Measurements from ENCODE around the gene PRRX1.

PRRX1 gene

DNA sequence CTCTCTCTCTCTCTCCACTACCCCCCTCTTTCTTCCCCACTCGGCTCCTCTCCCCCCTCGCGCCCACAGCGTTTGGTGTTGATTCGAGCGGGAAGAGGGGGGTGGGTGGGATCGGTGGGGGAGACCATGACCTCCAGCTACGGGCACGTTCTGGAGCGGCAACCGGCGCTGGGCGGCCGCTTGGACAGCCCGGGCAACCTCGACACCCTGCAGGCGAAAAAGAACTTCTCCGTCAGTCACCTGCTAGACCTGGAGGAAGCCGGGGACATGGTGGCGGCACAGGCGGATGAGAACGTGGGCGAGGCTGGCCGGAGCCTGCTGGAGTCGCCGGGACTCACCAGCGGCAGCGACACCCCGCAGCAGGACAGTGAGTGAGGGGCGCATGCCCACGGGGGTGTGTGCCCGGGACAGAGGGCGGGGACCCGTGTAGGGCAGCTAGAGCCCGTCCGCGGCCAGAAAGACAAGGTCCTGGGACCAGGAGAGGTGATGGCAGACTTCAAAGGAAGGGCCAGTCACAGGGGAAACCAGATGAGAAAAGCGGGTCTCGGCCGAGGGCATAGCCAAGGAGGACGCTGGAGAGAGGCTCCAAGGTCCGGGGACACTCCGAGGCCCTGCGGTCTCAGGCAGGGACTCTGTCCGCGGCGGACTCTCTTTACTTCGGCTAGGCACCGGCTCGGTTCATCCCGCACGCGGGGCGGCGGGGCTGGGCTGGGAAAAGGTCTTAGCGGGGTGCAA, at the start of gene PRRX1:
PRRX1 (plus strand) TSS at position 39 of the 735 bp plus-strand sequence; CDS start at position 127, 88 bp downstream.
- no peak for DNase-seq

DNA sequence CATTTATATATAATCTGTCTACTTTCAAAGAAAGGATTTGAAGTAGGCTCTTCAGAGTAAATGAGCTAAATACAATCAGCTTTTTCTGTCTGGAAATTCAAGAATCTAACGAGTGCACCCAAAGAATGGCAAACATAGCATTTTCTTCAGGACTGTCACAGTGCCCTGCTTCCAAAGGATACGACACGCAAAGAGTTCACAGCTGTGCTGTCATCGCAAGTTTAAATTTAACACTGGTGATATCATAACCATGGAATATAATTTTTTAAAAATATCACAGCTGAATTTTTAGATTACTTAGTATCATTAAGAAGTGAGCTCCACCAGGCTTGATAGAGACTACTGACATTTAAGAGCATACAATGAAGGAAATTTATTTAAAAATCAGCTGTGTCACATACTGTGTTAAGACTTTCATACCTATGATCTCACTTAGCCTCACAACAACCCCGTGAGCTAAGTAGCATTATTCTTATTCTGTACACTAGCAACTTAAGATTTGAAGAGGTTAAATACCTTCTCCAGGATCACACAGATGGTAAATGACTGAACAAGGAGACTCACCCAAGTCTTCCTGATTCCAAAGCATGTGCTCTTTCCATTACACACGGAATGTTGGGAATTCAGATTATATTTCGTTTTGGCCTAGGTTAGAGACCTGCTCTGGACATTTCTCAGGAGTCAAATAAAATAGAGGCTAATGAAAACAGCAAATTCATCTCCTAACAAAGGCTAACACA, 46.2 kb upstream of the PRRX1 start:
- DNase-seq, result no peak

DNA sequence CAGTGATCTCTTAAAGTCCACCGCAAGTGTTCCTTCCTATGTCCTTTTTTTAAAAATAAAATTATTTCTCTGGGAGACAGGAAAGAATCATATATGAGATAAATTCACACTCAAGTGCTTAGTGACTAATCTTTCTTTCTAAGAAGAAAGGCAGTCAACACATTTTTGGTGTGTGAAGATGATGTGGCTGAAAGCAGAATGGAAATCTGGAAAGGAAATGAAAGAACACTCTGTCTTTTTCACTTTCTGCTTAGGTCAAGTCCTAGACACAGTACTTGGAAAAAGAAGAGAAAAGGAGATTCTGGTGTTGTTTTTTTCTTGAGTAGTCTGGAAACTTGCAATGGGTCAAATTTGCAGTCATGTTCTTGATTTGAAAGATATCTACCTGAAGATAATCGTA, 45.5 kb upstream of the PRRX1 start:
- DNase-seq, result no peak

DNA sequence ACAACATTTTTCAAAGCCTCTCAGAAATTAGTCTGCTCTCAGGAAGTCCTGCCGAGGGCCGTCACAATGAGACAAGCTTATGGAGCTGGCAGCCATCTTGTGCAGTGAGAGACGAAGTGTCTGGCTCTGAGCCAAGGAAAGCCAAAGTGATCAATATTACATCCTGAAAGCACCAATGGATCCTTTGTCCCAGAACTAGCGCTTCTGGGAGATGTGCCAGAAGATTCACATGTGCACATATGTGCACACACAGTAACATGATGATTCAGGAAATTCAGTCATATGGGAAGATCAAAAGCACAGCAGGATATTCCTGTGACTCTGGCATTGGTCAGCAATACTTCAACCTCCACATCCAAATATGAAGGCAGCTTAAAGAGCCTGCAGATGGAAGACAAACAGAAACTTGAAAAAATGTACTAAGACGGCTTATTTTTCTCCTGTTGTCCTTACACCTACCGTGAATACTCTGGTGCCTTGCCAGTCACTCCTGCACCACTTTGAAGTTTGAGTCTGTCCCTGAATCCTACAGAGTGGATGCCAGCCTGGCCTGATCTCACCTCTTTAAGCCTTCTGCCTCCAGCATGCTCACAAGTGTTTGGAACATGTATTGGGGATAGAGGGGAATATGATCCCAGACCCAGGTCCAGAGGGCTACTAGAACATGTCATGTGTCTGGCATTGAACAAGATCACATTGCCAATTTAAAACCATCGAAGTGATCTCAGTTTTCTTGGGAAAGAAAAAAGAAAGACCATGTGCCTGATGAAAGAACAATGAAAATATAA, 44.5 kb upstream of the PRRX1 start:
- no peak for DNase-seq

DNA sequence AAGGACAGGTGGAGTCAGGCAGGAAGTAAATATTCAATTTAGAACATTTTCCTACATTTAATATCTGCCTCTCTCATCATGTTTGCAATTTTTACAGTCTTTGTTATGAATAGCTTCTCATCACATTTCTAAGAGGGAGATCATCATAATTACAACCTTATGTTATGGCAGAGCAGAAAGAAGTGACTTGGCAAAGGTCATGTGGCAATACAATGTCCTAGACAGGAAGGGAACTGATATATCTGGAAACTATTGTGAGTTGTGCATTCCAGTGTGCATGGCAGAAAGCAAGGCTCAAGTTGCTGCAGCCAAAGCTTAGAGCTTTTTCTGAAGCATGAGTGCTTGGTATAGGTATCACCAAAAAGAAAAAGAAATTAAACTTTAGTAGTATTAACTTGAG, 43.8 kb upstream of the PRRX1 start:
- DNase-seq, result no peak

DNA sequence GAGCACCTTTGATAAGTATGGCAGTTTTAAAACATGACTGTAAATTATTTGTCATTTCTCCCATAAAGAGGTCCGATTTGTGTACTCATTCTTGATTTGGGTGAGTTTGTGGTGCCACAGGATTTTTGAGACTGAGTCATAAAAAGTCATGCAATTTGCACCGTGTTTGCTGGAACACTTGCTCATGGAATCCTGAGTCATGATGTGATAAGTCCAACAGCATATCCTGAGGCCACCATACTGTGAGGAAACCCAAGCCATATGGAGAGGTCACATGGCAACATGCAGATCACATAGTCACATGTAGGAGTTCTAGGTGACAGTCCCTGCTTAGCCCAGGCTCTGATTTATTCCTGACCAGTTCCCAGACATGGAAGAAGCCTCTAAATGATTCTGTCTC, 40.8 kb upstream of the PRRX1 start:
- no peak for DNase-seq

DNA sequence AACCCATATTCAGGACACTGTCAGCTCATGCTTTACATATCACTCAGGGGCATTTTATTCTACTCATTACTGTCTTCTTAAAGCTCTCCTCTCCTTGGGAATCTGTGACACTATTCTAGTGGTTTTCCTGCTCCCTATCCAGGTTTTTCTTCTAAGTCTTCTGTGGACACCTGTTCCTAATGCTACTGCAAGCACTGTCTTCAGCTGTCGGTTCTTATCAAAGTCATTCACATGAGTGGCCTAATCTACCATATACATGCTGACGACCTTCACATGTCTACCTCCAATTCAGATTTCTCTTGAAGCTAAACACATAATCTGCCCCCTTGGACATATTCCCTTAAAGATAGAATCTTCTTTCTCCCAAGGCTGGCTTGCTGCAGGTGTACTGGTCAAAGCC, 39.8 kb upstream of the PRRX1 start:
- no peak for DNase-seq

DNA sequence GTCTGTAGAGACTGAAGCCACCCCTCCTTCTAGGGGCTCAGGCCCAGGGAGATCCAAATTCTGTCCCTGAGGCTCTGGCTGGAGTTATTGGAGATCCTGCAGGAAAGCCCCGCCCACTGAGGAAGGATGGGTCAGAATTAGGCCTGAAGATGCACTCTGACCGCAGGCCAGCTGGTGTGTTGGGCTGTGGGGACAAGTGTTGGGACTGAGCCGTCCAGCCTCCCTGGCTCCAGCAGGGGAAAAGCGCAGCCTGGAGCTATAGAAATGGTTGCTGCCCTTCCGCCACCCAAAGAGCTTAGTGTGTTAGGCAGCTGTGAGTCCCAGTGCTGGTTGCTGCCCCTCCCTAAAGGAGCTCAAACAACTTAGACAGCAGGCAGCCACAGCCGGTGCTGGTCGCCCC, 33.0 kb upstream of the PRRX1 start:
- no peak for DNase-seq

DNA sequence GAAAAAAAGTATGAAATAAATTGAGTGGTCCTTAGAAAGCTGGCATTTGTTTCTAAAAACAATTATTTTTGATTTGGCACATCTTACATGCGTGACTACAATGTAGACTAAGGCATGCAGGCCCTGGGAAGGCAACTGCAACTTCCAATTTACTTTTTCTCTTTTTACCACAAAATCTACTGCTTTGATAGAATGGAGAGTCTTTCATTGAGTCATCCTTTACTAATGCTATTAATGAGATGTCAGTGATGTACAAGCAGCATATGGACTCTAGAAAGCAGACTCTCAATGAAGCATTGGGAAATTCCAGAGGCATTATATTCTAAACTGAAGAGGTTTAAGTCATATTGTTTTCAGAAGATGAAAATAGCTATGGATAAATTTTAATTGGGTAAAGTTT, 29.6 kb upstream of the PRRX1 start:
- DNase-seq, result no peak

DNA sequence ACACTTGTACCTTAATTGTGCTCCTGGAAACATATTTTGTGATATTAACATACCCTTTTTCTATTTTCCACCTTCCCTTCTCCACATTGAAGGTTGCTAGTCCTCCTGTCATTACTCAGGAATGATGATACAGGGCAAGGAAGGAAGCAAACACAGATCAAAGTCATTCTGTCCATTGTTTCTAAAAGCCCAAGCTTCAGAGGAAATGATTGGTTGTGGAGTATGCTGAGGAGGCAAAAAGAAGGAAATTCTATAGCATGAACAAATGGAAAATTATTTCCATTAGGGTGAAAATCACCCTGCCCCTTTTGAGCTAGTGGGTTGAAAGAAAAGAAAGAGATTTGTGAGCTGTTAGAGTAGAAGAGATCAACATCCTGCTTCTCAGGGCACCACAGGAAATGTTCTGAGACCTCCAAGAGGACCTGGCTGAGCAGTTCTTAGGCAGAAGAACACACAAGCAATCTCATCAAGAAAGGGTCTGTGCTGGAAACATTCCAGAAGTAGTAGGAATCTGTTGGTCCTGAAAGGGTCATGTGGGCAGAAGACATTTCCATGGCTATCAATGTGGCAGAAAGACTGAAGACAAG, 29.0 kb upstream of the PRRX1 start:
- no peak for DNase-seq

DNA sequence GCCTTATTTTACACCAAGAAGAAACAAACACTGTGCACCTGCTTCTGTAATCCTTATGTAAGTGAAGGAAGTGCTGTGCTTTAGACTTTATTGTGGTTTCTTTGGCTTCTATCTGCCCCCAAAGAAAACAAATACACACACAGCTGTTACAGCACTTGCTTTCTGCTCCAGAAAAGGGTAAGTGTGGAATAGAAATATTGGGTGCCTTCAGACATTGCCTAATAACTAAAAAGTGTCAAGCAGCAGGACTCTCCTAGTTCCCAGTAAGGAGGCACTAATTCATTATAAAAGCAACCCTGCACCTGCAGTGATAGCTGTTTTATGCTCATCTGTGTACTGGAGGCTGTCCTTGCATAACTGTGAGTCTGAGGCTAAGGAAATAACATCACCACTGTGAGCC, 23.4 kb upstream of the PRRX1 start:
- no peak for DNase-seq

DNA sequence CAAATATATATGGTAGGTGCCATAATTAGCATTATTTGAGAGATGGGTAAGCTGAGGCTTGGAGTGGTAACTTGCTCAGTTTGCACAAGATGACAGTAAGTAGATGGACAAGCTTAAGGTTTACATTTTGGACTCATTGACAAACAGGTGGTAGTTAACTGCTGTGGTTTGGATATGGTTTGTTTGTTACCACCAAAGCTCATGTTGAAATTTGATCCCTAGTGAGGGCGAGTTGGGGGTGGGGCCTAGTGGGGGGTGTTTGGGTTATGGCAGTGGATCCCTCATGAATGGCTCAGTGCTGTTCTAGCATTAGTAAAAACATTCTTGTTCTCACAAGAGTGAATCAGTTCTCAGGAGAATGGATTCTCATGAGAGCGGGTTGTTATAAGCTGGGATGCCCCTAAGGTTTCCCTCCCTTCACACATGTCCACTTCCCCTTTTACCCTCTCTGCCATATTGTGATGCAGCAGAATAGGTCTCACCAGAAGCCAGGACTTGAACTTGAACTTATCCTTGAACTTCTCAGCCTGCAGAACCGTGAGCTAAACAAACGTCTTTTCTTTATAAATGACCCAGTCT, 6.6 kb upstream of the PRRX1 start:
- DNase-seq, result no peak

DNA sequence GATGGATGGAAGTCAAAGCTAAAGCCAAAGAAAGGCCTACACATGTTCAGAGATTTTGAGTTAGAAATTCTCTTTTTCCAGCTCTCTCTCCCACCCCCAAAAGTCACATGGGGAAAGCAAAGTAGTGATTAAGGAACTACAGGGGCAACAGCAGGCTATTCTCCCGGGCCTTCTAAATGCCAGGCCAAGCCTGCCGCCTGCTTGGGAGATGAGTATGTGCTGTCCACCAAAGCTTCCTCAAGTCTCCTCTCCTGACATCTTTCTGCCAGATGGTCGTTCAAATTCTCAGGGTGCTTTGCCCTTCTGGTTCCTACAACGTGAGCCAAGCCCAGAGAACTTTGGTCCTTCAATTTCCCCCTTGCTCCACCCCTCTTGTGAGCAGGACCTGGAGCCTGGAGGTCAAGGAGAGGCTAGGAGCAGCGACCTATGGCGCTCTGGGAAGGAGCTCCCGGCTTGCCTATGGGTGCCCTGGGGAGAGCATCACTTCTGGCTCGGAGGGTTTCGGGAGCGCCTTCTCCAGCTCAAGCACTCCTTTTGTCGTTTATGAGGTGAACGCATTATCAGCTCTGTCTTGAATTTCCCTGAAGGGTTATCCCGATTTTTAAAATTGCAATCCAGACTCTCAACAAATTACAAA, 4.4 kb upstream of the PRRX1 start:
- DNase-seq, result no peak

DNA sequence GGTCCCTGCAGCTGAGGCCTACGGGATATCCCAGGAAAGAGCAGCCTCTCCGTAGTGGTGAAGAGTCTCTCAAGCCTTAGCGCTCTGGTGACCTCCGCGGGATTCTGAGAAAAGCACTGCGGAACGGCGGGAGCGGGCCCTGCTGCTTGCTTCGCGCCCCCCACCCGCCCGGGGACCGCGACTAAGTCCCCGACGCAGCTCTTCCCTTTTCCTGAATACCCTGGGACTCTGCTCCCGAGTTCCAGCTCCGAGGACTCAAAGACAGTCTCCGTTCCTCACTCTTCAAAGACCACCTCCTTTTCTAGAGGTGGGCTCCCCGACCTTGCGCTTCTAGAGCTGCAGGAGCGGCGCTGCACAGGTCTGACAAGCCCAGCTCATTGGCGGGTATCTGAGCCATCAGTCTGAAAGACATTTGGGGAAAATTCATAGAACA, 3.6 kb upstream of the PRRX1 start:
- DNase-seq, result no peak

DNA sequence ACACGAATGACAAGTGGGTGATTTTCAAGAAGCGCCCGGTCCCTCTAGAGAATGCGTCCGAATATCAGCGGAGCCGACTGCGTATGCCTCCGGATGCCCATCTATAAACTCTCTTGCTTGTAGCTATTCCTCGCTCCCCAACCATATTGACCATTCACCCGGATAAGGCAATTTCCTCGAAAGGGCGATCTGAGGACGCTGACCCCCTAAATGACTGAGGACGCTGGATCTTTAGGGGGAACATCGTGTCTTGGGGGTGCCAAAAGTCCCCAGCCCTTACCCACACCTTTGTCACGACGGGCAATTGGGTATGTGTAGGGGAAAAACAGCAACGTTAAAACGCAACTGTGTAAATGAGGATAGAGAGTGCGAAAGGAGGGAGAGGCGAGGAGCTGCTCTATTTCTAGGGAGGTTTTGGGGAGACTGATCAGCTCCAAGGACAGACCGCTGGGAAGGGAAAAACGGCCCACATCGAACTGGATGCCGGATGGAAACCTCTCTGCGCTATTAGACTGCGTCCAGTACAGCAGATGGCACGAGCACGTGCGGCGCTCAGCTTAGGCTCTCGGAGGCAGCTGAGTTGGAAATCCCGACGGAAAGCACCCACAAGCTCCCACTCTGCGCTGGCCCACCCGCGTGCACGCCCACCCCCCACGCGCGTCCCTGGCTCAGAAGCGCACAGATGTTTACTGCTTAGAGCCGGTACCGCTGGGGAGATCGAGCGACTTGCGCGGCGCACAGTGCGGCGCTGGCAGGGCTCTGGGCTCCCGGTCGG, 2.9 kb upstream of the PRRX1 start:
- DNase-seq, result no peak

DNA sequence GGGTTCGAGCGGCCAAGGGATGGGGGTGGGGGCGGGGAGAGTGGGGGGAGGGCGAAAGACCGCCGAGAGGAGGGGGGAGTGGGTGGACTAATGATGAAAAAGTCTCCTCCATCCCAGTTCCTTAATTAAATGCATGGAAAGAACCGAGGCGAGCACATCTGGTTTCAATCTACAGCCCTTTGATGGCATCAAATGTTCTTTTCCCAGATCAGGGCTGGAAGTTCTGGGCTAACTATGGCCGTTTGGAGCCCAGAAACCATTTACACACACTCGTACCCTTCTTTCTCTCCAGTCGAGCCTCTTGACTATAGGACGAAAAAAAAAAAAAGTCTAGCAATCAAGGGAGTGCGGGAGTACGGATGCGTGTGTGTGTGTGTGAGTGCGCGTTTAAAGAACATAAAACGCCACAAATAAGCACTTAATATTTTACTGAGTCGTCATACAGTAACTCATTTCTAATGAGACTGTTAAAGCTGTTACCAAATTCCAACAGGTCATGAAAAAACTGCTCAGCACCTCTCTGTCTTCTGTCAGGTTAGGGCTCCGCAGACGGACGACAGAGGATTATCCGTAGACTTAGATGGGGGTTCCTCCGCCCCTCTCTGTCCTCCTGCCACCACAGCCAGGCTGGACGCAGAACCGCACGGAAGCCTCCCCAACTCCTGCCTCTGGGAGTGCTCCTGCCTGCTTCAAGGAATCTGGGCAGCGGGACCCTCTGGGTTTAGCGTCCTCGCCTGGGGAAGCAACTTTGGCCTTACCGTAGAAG, 2.1 kb upstream of the PRRX1 start:
- no peak for DNase-seq

DNA sequence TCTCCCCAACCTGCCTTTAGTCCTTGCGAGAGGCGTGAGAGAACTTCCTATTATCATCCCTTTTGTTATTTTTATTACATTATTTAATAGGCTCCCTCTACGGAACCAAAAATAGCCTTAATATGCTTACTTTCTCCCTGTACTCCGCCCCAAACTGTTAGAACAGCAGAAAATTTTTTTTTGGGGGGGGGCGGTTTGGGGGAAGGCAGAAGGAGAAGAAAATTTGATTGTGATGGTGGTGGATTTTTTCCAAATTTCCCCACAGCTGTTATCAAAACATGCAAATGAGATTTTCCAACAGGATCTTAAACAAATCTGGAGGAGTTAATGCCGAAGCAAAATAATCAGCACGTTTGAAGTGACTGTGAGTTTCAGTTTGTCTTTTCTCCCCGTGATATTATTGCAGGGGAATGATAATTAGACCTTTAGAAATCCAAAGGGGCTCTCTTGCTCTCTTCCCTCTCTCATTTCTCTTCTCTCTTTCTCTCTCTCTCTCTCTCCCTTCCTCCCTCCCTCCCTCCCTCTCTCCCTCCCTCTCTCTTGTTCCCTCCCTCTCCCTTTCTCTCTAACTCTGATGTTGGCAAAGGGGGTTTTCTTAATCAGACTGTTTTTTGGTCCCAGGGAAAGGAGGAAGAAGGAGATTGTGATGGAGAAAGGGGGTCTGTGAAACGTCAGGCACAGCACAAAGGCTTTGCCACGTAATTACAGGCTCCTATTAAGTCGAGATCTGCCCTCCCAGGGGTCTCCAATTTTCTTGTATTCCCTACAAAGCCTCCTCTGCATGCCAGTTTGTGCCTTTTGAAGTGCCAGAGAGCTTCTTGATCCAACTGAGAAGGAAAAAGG, 1.1 kb upstream of the PRRX1 start:
- DNase-seq, result no peak

DNA sequence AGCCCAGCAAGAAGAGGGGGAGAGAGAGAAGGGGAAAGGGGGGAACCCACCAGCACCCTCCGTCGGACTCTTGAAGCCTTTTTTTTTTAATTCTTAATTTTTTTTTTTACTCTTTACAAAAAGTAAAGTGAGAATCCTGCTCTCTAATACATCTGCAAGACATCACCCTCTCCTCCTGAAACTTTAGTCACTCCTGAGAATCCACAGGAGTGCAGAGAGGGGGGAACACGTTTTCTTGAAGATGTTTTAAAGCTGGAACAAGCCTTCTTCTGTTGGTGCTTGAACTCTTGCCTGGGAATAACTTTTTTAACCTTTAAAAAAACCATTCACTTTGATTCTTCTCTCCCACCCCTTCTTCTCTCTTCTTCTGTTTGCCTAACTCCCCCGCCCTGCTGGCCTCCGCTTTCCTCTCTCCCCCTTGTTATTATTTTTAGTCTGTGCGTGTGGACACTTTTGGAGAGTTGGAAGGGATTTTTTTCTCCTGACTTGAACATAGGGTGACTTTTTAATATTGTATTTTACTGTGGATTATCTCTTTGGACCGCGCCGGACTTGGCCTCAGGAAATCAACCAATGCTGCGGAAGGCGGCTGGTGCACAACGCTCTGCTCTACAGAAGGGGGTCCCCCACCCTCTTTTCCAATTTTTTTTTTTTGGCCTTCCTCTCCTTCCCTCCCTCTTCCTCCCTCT, 383 bp upstream of the PRRX1 start:
- no peak for DNase-seq
